ENCODE measurements around the gene NCS1. TPM values are rescaled to one million over a fixed set of nuclear protein-coding genes. Genes with fewer than 3 reads are reported as not detected.

Gene NCS1
- total and polyA plus RNA-seq, 2 of the 8 experiments (the other 6 are each of a cell fraction or from before 2014, with no cell fraction given), result 34.7 to 47.6 TPM

DNA sequence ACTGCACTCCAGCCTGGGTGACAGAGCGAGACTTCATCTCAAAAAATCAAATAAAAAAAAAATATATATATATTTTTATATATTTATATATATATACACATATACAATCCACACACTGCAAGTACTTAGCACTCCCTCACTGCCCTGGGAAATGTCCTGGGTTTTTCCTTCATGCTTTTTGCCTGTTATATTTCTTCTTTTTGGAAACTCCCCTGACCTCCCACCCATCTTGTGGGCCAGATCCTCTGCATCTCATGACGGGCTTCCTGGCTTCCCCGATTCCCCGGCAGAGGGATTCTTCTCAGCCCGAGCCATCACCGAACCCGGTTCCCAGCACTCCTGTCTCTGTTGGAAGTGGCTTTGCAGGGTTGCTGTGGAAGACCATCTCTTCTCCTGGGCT, 39.5 kb upstream of the NCS1 start:
- Histone ChIP-seq H3K56ac (replicated peaks; ENCODE audit: insufficient read length, low read depth, low read length) (no peak overlapping the region), H3K4me1 (replicated peaks in 1 of 4; ENCODE audit: control insufficient read depth in 3 of 4, insufficient read depth in 4 of 4, low read length in 3 of 4) (peaks cover 1 to 8% (median 4%) of the 10 kb centered on the region in 4 experiments; a peak in 5 of 7 replicates), H2BK20ac (ENCODE audit: low read length) (no peak overlapping the region), H4K5ac (ENCODE audit: insufficient read length, low read depth, low read length) (no peak overlapping the region), H2AFZ (ENCODE audit: low read length) (no peak overlapping the region), H2BK15ac (ENCODE audit: low read length) (no peak overlapping the region), H3K14ac (ENCODE audit: insufficient read length) (no peak overlapping the region), H2BK120ac (replicated peaks; ENCODE audit: low read depth, low read length) (no peak overlapping the region), H3K9ac (replicated peaks in 1 of 4; ENCODE audit: extremely low read depth in 1 of 4, low read depth in 3 of 4, low read length in 3 of 4) (no peak overlapping the region), H3K27ac (ENCODE audit: low read depth, low read length) (no peak overlapping the region), H3K9me3 (ENCODE audit: insufficient read depth in 2 of 2, low read depth in 1 of 2, low read length in 1 of 2) (no peaks in the 10 kb centered on the region), H3K4me3 (ENCODE audit: extremely low read depth in 1 of 4, insufficient read depth in 2 of 4, low read depth in 3 of 4, low read length in 4 of 4) (no peak overlapping the region), H4K20me1 (replicated peaks in 1 of 2; ENCODE audit: control insufficient read depth in 1 of 2, insufficient read depth in 2 of 2, low read length in 2 of 2) (no peaks in the 10 kb centered on the region), H3K4ac (replicated peaks; ENCODE audit: insufficient read length, low read depth, low read length) (no peak overlapping the region), H4K91ac (replicated peaks; ENCODE audit: insufficient read length, low read length) (no peak overlapping the region), H3K23ac (ENCODE audit: insufficient read length) (no peak overlapping the region), H3K23me2 (ENCODE audit: low read depth, low read length) (no peaks in the 10 kb centered on the region), H3K36me3 (ENCODE audit: control insufficient read depth in 2 of 4, insufficient read depth in 4 of 4, low read length in 3 of 4) (peaks cover 0 to 20% (median 7%) of the 10 kb centered on the region in 4 experiments; a peak in 5 of 8 replicates), H3K27me3 (replicated peaks in 1 of 4; ENCODE audit: control insufficient read depth in 3 of 4, extremely low read depth in 1 of 4, insufficient read depth in 3 of 4, low read length in 3 of 4) (no peaks in the 10 kb centered on the region), H3K79me2 (ENCODE audit: control insufficient read depth in 1 of 2, insufficient read depth in 2 of 2, low read length in 2 of 2) (no peaks in the 10 kb centered on the region), H2BK5ac (ENCODE audit: low read depth, low read length) (no peak overlapping the region), H4K8ac (ENCODE audit: extremely low read depth, insufficient read depth, low read length) (no peak overlapping the region), H3K4me2 (ENCODE audit: insufficient read depth in 1 of 2, low read depth in 2 of 2, low read length in 2 of 2) (no peak overlapping the region), H2BK12ac (ENCODE audit: low read depth, low read length) (no peak overlapping the region), H3K79me1 (ENCODE audit: low read depth, low read length) (no peaks in the 10 kb centered on the region; the same call in 1 of the 2 replicates), H3K18ac (ENCODE audit: extremely low read depth, low read length) (no peak overlapping the region), H2AK5ac (ENCODE audit: low read depth, low read length) (no peak overlapping the region)
- ChIA-PET CTCF (ENCODE audit: partially characterized antibody) (no interaction called here), POLR2A (ENCODE audit: partially characterized antibody) (interaction anchor here (1.6 kb wide), 1 partner anchor 11 kb away, joined by 3 read pairs; no protein-coding TSS in a partner anchor)
- WGBS, 2 experiments (ENCODE audit: extremely low coverage in 1 of 2, insufficient coverage in 1 of 2, insufficient read length in 1 of 2, insufficient replicate concordance in 2 of 2, low coverage in 1 of 2, low lambda C conversion rate in 2 of 2, missing lambda C conversion rate in 1 of 2), result 96% methylated on average over 7 of the region's 7 CpGs; no CpG with 5 or more reads in 1 of the 2 experiments
- FAIRE-seq, result no peak
- no peak for DNase-seq (ENCODE audit: low read depth in 1 of 2, low spot score in 2 of 2)

Data from H1 (cell line).